GM19328 (cell line): ENCODE results near the gene RUNDC3A.
"Not testable (repeated sequence)": the region's sequence is repeated elsewhere in the genome, so short reads cannot be mapped to it uniquely, and the experiment has no call there.

Experiments used
- ATAC-seq: cut with Tn5 transposase; IDR thresholded peaks from one replicate; pipeline ENCODE4 v1.9.1; 2021; ENCODE audit warnings: mild to moderate bottlenecking, moderate library complexity; ENCODE audit not compliant: unreplicated experiment

RUNDC3A gene

DNA sequence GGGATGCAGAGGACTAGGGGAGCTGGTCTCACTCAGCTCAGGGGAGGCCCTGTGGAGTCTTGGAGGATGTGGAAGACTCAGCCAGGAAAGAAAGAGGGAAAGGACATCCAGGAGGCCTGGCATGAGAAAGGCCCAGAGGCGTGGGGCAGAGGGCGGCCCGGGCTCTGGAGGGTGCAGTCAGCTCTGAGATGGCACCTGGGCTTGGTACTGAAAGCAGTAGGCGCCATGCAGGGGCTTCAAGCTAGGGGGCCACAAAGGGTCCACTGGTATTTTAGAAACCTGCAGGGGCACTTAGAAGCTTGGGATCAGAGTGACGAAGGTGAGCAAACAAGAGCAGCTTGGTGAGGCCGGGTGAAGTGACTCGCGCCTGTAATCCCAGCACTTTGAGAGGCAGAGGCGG lies 49.7 kb downstream of the RUNDC3A start:
- ATAC-seq = no peak

DNA sequence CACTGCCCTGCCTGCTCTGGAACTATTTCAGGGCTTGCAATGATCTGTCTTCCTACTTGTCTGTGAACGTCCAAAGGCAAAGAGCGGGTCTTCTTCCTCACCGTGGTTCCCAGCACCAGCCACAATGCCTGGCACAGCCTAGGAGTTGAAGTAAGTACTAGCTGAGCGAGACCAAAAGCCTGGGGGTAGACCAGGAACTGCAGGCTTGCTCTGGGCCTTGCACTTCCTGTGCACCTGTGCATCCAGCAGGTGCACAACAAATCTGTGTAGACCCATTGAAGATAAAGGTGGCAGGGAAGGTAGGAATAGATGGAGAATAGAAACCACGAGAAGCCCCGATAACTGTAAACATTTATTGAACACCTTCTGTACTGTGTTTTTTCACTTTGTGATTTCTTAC lies 50.6 kb downstream of the RUNDC3A start:
- ATAC-seq = no peak

DNA sequence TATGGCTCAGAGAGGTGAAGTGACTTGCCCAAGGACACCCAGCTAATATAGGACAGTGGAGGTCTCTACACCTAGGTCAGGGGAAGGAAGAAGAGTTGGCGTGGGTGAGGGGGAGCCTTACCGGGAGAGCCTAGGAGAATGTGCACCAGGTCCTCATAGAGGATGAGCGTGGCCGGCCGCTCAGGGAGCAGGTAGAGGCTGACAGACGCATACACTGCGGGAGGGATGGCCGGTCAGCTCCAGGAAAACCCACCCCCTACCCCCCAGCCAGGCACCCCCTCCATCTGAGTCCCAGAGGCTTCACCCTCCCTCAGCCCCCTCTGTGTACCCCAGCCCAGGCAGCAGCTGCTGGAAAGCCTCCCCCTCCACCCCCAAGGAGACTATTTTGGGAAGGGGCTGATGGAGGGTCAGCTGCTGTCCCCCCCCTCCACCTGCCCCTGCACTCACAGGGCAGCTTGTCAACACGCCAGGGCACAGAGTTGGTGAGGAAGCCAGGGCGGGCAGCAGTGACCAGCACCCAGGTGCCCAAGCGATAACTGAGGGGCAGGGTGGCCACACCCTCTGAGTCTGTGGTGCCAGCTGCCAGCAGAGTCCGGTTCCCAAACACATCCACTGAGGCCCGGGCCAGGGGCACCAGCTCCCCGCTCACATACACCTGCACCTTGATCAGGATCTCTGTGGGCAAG lies 51.2 kb downstream of the RUNDC3A start:
- no peak for ATAC-seq

DNA sequence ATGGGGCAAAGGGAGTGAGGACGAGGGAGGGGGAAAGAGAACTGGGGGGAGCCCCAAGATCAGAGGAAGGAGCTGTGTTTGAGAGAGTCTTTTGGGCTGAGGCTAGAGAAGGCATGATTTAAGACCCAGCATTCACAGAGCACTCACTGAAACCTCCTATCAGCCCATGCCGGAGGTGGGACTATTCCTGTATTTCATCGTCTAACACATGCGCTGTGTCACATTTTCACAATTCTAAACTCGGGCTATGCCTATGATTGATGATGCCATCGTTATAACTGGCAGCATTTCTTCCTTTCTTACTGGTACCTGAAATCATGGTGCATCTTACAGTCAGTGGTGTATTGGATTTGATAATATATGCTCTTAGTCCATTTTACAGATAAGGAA lies 51.7 kb downstream of the RUNDC3A start:
- ATAC-seq = no peak

DNA sequence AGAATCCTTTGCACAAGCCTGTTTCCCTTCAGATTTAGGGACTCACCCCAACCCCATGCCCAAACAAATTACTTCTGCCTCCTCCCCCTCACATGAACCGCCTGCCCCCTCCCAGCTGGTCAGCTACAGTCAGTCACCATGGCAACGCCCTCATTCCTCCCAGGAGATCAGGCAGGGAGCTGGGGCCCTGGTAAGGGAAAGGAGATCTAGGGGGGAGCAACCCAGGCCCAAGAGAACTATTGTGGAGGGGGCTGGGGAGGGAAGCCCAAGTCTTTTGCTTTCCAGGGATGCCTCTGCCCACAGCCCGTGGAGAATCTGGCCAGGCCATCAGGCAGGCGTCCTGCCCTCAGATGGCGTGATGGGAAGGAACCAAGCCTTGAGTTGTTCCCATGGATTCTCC lies 52.4 kb downstream of the RUNDC3A start:
- ATAC-seq = no peak

DNA sequence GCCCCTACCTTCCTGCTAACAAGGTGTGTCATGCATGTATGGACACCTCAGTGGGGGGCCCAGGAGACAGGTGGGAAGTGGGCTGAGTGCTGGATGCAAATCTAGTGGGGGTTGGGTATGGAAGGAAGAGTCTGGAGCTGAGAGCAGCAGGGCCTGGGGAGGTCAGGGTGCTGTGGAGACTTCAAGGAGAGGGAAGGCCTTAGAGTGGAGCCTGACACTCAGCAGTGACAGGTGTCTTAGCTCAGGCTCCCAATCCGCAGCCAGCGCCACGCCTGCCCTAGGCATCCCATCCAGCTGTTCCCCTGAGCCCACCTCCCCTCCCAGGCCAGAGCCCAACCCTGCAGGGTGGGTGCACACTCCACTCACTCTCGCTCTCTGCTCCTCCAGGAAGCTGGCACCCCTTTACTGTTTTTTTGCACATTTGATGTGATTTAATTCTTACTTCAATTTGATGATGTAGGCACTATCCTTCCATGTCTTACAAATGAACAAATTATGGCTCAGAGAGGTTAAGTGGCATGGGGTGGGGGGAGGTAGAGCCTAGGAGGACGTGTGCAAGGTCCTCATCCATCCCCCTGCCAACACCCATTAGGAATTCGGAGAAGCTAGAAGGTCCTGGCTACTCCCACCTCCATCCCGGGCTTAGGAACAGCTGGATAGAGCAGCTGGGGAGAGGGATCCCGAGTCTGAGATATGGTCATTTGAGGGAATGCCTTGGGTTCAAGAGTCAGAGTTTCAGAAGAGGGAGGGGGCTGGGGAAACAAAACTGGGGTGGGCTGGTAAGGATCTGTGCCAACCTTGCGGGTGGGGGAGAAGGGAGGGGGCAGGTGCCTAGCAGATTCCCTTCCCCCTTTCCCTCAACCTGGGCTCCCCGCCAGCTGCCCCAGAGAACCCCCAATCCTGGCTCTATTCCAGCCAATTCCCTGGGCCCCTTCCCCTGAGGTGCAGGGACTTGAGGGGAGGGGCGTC lies 53.2 kb downstream of the RUNDC3A start:
- ATAC-seq = no peak

DNA sequence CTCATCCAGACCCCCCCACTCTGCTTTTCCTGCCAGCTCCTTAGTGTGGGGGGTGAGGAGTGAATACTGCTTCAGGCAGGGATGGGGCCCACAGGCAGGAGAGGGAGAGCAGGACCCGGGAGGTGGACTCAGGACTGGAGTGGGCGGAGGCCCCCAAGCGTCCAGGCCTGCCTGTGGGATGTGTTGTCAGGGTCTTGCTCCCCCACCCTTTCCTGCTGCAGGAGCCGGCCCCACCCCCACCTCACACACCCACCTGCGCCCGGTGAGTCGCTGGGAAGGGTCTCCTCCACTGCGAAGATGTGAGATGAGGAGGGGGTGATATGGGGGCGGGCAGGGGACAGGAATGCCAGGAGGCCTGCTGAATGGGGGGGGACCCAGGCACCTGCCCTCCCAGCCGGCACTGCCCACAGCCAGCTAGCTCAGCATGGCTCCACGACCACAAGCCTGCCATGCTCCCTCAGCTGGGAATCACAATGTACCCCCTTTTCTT lies 54.1 kb downstream of the RUNDC3A start:
- ATAC-seq = no peak

DNA sequence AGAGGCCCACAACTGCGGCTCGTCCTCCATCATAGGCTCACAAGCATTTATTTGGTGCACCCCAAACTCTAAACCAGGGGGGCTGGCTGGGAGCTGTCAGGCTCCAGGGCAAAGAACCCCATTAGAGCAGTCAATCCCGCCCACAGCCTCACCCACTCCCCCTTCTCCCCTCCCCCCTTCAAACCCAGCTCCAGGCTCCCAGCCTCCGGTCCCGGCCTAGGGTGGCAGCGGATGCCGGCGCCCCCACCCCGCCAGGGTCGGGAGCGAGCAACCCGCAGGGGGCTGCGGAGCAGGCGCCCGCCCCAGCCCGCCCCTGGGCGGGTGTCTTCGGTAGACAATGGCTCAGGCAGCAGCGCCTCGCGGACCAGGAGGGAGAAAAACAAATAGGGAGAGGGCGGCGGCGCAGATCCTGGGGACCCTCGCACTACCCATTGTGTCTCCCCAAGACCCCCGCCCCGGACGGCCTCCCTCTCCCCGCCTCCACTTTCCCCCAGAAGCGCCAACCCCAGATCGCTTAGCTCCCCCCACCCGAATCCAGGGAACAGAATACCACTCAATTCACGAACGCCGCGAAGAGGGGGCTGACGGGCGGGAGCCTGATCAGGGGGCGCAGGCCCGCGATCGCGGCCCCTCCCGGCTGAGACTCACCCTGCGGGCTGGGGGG lies 54.7 kb downstream of the RUNDC3A start:
- ATAC-seq = no peak

DNA sequence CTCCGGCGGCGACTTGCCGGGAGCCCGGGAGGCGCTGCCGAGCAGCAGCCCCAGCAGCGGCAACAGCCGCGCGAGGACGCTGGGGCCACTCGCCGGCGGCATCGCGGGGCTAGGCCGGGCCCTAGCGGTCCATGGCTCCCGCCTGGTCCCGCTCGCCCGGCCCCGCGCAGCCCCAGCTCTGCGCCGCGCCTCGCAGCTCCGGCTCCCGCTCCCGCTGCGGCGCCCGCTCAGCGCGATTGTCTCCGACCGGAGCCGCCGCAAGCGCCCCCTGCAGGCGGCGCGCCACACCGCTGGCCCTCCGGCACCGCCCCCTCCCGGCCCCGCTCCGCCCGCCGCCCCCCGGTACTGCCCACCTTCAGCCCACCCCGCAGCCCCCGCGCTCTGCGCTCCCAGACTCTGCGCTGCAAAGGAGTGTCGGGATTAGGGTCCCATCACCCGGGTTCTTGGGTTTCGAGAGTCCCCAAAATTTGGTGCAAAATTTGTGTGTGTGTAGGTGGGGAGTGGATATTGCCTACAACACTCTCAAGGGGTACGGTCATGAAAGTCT lies 55.3 kb downstream of the RUNDC3A start, which contains the start of gene FAM171A2:
Gene FAM171A2 (minus strand): TSS at position 241 of the 547 bp plus-strand sequence. CDS start 139 bp downstream, at position 102.
- no peak for ATAC-seq

DNA sequence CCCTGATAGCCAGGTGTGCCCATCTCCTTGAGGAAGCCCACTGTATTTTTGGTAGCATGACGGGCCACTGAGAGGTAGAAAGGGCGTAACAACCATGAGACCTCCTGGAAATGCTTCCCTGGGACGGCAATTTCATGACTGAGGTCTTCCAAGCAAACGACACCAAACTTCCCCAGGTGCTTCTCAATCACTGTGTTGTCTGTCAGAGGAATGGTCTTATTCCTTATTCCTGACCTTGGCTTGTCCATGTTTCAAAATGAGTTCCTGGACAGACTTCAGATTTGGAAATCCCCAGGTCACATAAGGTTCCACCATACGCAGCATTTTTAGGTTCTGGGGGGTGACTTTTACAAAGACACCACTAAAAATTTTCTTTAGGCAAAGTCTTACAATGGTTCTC lies 56.6 kb downstream of the RUNDC3A start:
- ATAC-seq = not testable (repeated sequence)

DNA sequence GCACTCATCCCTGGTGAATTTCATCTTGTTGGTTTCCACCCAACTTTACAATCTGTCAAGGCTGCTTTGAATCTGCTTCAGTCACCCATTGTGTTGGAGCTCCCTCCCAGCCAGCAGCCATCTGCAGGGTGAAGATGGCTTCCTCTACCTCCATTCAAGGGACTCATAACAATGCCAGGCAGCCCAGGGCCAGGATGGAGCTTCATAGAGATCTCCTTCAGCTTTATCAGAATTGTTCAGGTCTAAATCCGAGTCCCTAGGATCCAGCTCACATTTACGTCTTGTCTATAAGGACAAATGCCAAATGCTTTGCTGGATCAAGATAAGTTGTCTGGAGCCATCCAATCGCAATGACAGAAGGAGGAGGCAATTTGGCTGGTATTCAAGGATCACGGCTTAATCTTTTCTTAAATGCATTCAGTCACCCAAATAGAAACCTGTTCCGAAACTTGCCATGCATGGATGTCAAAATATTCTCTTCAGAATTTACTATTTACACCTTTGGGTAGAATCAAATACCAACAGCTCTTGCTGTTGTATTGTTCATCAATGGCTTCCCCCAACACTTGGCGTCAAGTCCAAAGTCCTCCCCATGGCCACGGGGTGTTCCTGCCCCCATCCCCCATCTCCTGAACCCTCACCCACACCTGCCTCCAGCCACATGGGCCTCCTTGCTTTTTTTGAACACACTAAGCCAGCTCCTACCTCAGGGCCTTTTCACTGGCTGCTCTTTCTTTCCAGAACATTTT lies 59.0 kb downstream of the RUNDC3A start:
- ATAC-seq = no peak
